DOHH2 (cell line): ENCODE data around the gene MTG1.
"Not testable (repeated sequence)": the region's sequence is repeated elsewhere in the genome, so short reads cannot be mapped to it uniquely, and the experiment has no call there.

Experiments
- EZH2phosphoT487 ChIP-seq: fragments of 200-600 bp; sonication (generic); IDR thresholded peaks from 2 replicates; pipeline ENCODE4 v1.6.1; 2017; ENCODE audit warnings: borderline replicate concordance, mild to moderate bottlenecking, antibody characterized with exemption, low read length, moderate library complexity, mixed read lengths
- TF ChIP-seq, protein P1 (sequence below): fragments of 200-600 bp; sonication (generic); IDR thresholded peaks from one replicate; pipeline ENCODE4 v1.5.1; 2014; ENCODE audit warnings: antibody characterized with exemption, mild to moderate bottlenecking, low read depth, low read length; ENCODE audit not compliant: poor library complexity, severe bottlenecking

- TF ChIP-seq, protein P1, sequence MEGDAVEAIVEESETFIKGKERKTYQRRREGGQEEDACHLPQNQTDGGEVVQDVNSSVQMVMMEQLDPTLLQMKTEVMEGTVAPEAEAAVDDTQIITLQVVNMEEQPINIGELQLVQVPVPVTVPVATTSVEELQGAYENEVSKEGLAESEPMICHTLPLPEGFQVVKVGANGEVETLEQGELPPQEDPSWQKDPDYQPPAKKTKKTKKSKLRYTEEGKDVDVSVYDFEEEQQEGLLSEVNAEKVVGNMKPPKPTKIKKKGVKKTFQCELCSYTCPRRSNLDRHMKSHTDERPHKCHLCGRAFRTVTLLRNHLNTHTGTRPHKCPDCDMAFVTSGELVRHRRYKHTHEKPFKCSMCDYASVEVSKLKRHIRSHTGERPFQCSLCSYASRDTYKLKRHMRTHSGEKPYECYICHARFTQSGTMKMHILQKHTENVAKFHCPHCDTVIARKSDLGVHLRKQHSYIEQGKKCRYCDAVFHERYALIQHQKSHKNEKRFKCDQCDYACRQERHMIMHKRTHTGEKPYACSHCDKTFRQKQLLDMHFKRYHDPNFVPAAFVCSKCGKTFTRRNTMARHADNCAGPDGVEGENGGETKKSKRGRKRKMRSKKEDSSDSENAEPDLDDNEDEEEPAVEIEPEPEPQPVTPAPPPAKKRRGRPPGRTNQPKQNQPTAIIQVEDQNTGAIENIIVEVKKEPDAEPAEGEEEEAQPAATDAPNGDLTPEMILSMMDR = not testable (repeated sequence)
- not testable (repeated sequence) for TF ChIP-seq EZH2phosphoT487
These were observed 75.2 kb downstream of the MTG1 start for GRCh38 chr10:133469205-133469604.
